GM20000 (cell line): ENCODE measurements around the gene SLC7A9.

Experiments
- DNase-seq: peaks from one replicate; pipeline ENCODE4 v3.0.0; 2012; ENCODE audit warnings: low spot score
- CTCF ChIP-seq: IDR thresholded peaks from 2 replicates; pipeline ENCODE4 v1.5.1; 2012; ENCODE audit warnings: mild to moderate bottlenecking, control low read depth; ENCODE audit errors: extremely low read depth, missing control alignments

Gene SLC7A9

GRCh38 chr19:32816555-32817099 lies 52.9 kb downstream of the SLC7A9 start:
- DNase-seq = no peak
- no peak for TF ChIP-seq CTCF

GRCh38 chr19:32814624-32815023 lies 54.9 kb downstream of the SLC7A9 start:
- no peak for DNase-seq
- TF ChIP-seq CTCF = no peak

- DNase-seq = no peak
- TF ChIP-seq CTCF = no peak
Observed at GRCh38 chr19:32813862-32814425, 55.6 kb downstream of the SLC7A9 start.

GRCh38 chr19:32812571-32812970 lies 57.0 kb downstream of the SLC7A9 start:
- TF ChIP-seq CTCF = no peak
- DNase-seq = no peak

- no peak for TF ChIP-seq CTCF
- DNase-seq = no peak
Observed at GRCh38 chr19:32812036-32812435, 57.5 kb downstream of the SLC7A9 start.

- no peak for DNase-seq
- no peak for TF ChIP-seq CTCF
Observed at GRCh38 chr19:32811151-32811550, 58.4 kb downstream of the SLC7A9 start.

- DNase-seq = no peak
- TF ChIP-seq CTCF = no peak
Observed at GRCh38 chr19:32810452-32810851, 59.1 kb downstream of the SLC7A9 start.
